Measurements from ENCODE around the gene PHGDH.

DNA sequence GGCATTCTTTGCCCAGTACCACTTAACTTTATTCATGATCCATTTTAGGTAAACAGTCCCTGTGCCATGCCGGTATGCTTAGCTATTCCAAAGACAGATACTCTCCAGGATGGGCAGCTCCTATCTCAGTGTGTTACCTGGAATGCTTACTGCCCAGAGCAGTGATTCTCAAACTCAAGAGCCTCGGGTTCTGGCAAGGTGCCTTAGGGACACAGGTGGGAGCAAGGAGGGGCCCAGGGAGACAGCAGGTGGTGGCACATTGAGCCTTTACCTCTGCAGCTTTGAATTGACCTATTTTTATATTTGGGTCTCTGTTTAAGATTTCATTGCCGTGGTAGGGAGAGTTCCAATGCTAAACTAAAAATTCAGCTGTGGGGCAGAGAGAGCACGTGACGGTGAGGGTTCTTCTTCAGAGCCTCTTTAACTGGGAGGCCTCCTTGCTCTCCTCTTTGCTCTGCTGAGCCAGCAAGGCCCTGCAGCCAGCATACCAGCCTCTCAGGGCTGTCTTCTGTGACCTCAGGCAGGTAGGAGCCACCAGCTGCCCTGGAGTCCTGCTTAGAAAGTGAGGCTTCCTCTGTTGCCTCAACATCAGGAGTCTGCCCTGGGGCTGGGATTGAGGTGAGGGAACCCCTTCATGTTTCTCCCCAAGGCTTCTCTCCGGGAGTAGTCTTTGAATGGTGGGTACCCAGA lies 20.2 kb downstream of the PHGDH start:
- TF ChIP-seq, protein P1, sequence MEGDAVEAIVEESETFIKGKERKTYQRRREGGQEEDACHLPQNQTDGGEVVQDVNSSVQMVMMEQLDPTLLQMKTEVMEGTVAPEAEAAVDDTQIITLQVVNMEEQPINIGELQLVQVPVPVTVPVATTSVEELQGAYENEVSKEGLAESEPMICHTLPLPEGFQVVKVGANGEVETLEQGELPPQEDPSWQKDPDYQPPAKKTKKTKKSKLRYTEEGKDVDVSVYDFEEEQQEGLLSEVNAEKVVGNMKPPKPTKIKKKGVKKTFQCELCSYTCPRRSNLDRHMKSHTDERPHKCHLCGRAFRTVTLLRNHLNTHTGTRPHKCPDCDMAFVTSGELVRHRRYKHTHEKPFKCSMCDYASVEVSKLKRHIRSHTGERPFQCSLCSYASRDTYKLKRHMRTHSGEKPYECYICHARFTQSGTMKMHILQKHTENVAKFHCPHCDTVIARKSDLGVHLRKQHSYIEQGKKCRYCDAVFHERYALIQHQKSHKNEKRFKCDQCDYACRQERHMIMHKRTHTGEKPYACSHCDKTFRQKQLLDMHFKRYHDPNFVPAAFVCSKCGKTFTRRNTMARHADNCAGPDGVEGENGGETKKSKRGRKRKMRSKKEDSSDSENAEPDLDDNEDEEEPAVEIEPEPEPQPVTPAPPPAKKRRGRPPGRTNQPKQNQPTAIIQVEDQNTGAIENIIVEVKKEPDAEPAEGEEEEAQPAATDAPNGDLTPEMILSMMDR (conservative IDR thresholded peaks at IDR 0.05; ENCODE audit: low read depth, low read length), result no peak
- TF ChIP-seq EZH2 (IDR thresholded peaks at IDR 0.05; ENCODE audit: borderline replicate concordance, low read depth, low read length, poor library complexity, severe bottlenecking), result no peak

All from A673 (cell line).